Measurements from ENCODE around the gene VWA3B. TPM values are rescaled to one million over a fixed set of nuclear protein-coding genes. Genes with fewer than 3 reads are reported as not detected.
"Not testable (repeated sequence)": the region's sequence is repeated elsewhere in the genome, so short reads cannot be mapped to it uniquely, and the experiment has no call there.

VWA3B gene
- total RNA-seq, 1 donor from 2014 or later: not detected

GRCh38 chr2:98297817-98298682 is 211.1 kb downstream of the VWA3B start:
- no peaks in the 10 kb centered on the region for H3K36me3 Mint-ChIP-seq (ENCODE audit: low read depth)
- H3K9me3 Mint-ChIP-seq: no peaks in the 10 kb centered on the region
- intact Hi-C loops (cut with micrococcal nuclease): no loop called here
- peaks cover 22% of the 10 kb centered on the region for H3K27me3 Mint-ChIP-seq
- no peaks in the 10 kb centered on the region for H3K4me1 Mint-ChIP-seq
- TF ChIP-seq CTCF (IDR thresholded peaks at IDR 0.05): no peak
- no peak overlapping the region for H3K27ac Mint-ChIP-seq
- no peak overlapping the region for H3K4me3 Mint-ChIP-seq
- DNase-seq (no peak), ATAC-seq (ENCODE audit: low read depth) (no peak)
- ChIA-PET POLR2A (no interaction called here), CTCF (no interaction called here)

GRCh38 chr2:98298683-98299164 is 211.8 kb downstream of the VWA3B start:
- no peaks in the 10 kb centered on the region for H3K36me3 Mint-ChIP-seq (ENCODE audit: low read depth)
- DNase-seq (no peak), ATAC-seq (ENCODE audit: low read depth) (no peak)
- H3K4me1 Mint-ChIP-seq: no peaks in the 10 kb centered on the region
- POLR2A ChIA-PET: no interaction called here
- no peak overlapping the region for H3K27ac Mint-ChIP-seq
- CTCF ChIA-PET: no interaction called here
- H3K27me3 Mint-ChIP-seq: peaks cover 21% of the 10 kb centered on the region
- no peak overlapping the region for H3K4me3 Mint-ChIP-seq
- intact Hi-C loops (cut with micrococcal nuclease): no loop called here
- no peaks in the 10 kb centered on the region for H3K9me3 Mint-ChIP-seq
- no peak for TF ChIP-seq CTCF (IDR thresholded peaks at IDR 0.05)

DNA sequence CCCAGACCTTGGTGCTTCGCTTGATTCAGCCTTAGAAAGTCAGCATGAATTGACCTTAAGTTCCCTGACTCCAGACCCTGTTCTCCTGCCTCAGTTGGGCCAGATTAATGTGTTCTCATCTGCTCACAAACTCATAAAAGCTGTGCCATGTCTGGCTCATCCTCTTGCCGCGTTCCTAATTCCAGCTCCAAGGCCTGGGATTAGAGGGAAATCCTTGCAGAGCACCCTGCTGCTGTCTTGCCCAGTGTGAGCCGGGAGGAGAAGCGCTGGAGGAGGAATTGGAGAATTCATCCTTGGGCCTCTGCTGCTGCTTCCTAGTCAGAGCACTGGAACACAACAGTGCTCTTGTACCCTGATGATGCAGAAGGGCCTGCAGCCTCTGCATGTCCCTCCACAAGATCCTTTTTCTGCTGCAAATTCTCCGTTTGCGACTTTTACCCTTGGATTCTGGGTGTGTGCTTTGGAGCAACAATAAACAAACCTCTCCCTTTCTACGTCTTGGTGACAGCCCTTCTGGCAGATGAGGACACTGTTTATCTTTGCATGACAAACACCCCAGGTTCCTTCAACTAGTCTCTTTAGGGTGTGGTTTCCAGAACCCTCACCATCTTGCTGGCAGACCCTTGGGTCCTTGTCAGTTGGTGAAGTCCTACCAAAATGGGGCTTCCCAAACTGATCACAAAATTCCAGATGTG is 212.4 kb downstream of the VWA3B start:
- intact Hi-C loops (cut with micrococcal nuclease): no loop called here
- no peaks in the 10 kb centered on the region for H3K36me3 Mint-ChIP-seq (ENCODE audit: low read depth)
- TF ChIP-seq CTCF (IDR thresholded peaks at IDR 0.05): no peak

GRCh38 chr2:98300141-98300874 is 213.3 kb downstream of the VWA3B start:
- peaks cover 29% of the 10 kb centered on the region for H3K27me3 Mint-ChIP-seq
- no peaks in the 10 kb centered on the region for H3K9me3 Mint-ChIP-seq
- H3K4me1 Mint-ChIP-seq: no peaks in the 10 kb centered on the region
- intact Hi-C loops (cut with micrococcal nuclease): no loop called here
- no peak for ATAC-seq (ENCODE audit: low read depth)
- no peak for TF ChIP-seq CTCF (IDR thresholded peaks at IDR 0.05)
- H3K4me3 Mint-ChIP-seq: no peak overlapping the region
- no peak overlapping the region for H3K27ac Mint-ChIP-seq
- no peak for DNase-seq
- POLR2A ChIA-PET: no interaction called here
- CTCF ChIA-PET: no interaction called here
- no peaks in the 10 kb centered on the region for H3K36me3 Mint-ChIP-seq (ENCODE audit: low read depth)

More for the DNA sequence above, 212.4 kb downstream of the VWA3B start:
- POLR2A ChIA-PET: no interaction called here
- Mint-ChIP-seq H3K4me3 (no peak overlapping the region), H3K9me3 (no peaks in the 10 kb centered on the region), H3K27ac (no peak overlapping the region), H3K27me3 (peaks cover 21% of the 10 kb centered on the region), H3K4me1 (no peaks in the 10 kb centered on the region)
- ATAC-seq (ENCODE audit: low read depth) (no peak), DNase-seq (no peak)
- CTCF ChIA-PET: no interaction called here

GRCh38 chr2:98301469-98301868 is 214.5 kb downstream of the VWA3B start:
- H3K36me3 Mint-ChIP-seq (ENCODE audit: low read depth): no peaks in the 10 kb centered on the region
- no peak overlapping the region for H3K4me3 Mint-ChIP-seq
- H3K27me3 Mint-ChIP-seq: peaks cover 35% of the 10 kb centered on the region
- CTCF ChIA-PET: no interaction called here
- intact Hi-C loops (cut with micrococcal nuclease): no loop called here
- no peak for DNase-seq
- no peak overlapping the region for H3K27ac Mint-ChIP-seq
- H3K9me3 Mint-ChIP-seq: no peaks in the 10 kb centered on the region
- no peak for ATAC-seq (ENCODE audit: low read depth)
- no peaks in the 10 kb centered on the region for H3K4me1 Mint-ChIP-seq
- POLR2A ChIA-PET: no interaction called here
- TF ChIP-seq CTCF (IDR thresholded peaks at IDR 0.05): no peak

- H3K9me3 Mint-ChIP-seq; H3K36me3 Mint-ChIP-seq (ENCODE audit: low read depth); CTCF ChIA-PET; ATAC-seq (ENCODE audit: low read depth); H3K27ac Mint-ChIP-seq; POLR2A ChIA-PET; H3K4me1 Mint-ChIP-seq; H3K4me3 Mint-ChIP-seq; intact Hi-C loops (cut with micrococcal nuclease); DNase-seq: not testable (repeated sequence)
- H3K27me3 Mint-ChIP-seq: peaks cover 37% of the 10 kb centered on the region
Observed at GRCh38 chr2:98307131-98307696, 220.2 kb downstream of the VWA3B start.

Data from activated B cell treated with CpG ODN at 0.5 μM for 24 hours (primary cell).